RWPE2 (cell line): ENCODE data around the gene STAG1.
A peak's percentile ranks its signal among the peaks of the same experiment; 100 is the strongest.

Experiments used
- ATAC-seq: fragments of 200-7000 bp; cut with Tn5 transposase; 3 replicates; pipeline ENCODE4 v1.9.1; 2021; ENCODE audit warnings: low read depth
- DNase-seq: peaks from one replicate; pipeline ENCODE4 v3.0.0-alpha.2; 2020; ENCODE audit warnings: low spot score
- H3K27ac ChIP-seq: fragments of 450-650 bp; 2 replicates; pipeline ENCODE4 v1.5.1; 2017; ENCODE audit warnings: mild to moderate bottlenecking; ENCODE audit not compliant: poor library complexity, severe bottlenecking
- H3K27me3 ChIP-seq: fragments of 250-450 bp; sonication (Bioruptor Pico); 2 replicates; pipeline ENCODE4 v1.5.1; 2021; ENCODE audit warnings: mild to moderate bottlenecking, moderate library complexity; ENCODE audit not compliant: insufficient read depth, poor library complexity, severe bottlenecking
- H3K36me3 ChIP-seq: fragments of 250-450 bp; sonication (Bioruptor Pico); 2 replicates; pipeline ENCODE4 v1.5.1; 2020; ENCODE audit warnings: low read depth, mild to moderate bottlenecking, moderate library complexity
- H3K4me1 ChIP-seq: fragments of 250-450 bp; sonication (Bioruptor Pico); 2 replicates; pipeline ENCODE4 v1.5.1; 2021; ENCODE audit warnings: mild to moderate bottlenecking, moderate library complexity; ENCODE audit not compliant: insufficient read depth, poor library complexity, severe bottlenecking
- H3K4me3 ChIP-seq: fragments of 250-450 bp; sonication (Bioruptor Pico); 2 replicates; pipeline ENCODE4 v1.5.1; 2021; ENCODE audit warnings: mild to moderate bottlenecking, moderate library complexity; ENCODE audit not compliant: severe bottlenecking
- H3K9me3 ChIP-seq: fragments of 250-450 bp; sonication (Bioruptor Pico); 2 replicates; pipeline ENCODE4 v1.5.1; 2021; ENCODE audit warnings: mild to moderate bottlenecking, moderate library complexity; ENCODE audit not compliant: severe bottlenecking
- TF ChIP-seq, protein P1 (sequence below): fragments of 450-650 bp; IDR thresholded peaks from one replicate; pipeline ENCODE4 v1.5.1; 2017; ENCODE audit warnings: mild to moderate bottlenecking, moderate library complexity; ENCODE audit not compliant: poor library complexity, severe bottlenecking

STAG1 gene

DNA sequence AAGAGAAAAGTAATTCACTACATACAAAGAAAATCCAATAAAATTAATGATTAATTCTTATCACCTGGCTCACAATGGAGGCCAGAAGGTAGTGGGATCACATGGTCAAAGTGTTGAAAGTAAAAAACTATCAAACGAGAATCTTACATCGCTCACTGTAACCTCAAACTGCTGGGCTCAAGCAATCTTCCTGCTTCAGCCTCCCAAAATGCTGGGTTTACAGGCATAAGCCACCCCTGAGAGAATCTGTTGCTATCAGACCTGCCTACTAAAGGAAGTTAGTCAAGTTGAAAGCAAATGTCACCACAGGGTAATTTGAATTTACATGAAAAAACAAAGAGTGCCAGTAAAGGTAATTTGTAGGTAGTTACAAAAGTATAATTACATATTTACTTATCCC lies 398.7 kb downstream of the STAG1 start:
- peaks cover 20% of the 10 kb centered on the region for H3K36me3 ChIP-seq

GRCh38 chr3:136351905-136352304 lies 400.3 kb downstream of the STAG1 start:
- Histone ChIP-seq H3K27ac (no peak overlapping the region), H3K9me3 (no peaks in the 10 kb centered on the region), H3K4me3 (no peak overlapping the region), H3K27me3 (no peaks in the 10 kb centered on the region), H3K36me3 (peaks cover 16% of the 10 kb centered on the region), H3K4me1 (peaks cover 15% of the 10 kb centered on the region)
- DNase-seq (no peak), ATAC-seq (no peak)
- TF ChIP-seq, protein P1, sequence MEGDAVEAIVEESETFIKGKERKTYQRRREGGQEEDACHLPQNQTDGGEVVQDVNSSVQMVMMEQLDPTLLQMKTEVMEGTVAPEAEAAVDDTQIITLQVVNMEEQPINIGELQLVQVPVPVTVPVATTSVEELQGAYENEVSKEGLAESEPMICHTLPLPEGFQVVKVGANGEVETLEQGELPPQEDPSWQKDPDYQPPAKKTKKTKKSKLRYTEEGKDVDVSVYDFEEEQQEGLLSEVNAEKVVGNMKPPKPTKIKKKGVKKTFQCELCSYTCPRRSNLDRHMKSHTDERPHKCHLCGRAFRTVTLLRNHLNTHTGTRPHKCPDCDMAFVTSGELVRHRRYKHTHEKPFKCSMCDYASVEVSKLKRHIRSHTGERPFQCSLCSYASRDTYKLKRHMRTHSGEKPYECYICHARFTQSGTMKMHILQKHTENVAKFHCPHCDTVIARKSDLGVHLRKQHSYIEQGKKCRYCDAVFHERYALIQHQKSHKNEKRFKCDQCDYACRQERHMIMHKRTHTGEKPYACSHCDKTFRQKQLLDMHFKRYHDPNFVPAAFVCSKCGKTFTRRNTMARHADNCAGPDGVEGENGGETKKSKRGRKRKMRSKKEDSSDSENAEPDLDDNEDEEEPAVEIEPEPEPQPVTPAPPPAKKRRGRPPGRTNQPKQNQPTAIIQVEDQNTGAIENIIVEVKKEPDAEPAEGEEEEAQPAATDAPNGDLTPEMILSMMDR, result peak; percentile 33

More for the DNA sequence above, 398.7 kb downstream of the STAG1 start:
- Histone ChIP-seq H3K4me1 (peaks cover 15% of the 10 kb centered on the region), H3K4me3 (no peak overlapping the region), H3K9me3 (no peaks in the 10 kb centered on the region), H3K27ac (no peak overlapping the region), H3K27me3 (no peaks in the 10 kb centered on the region)
- ATAC-seq, result no peak
- no peak for DNase-seq
- TF ChIP-seq, protein P1, result no peak

GRCh38 chr3:136351351-136351750 lies 400.8 kb downstream of the STAG1 start:
- Histone ChIP-seq H3K27ac (no peak overlapping the region), H3K9me3 (no peaks in the 10 kb centered on the region), H3K36me3 (peaks cover 16% of the 10 kb centered on the region), H3K4me1 (peaks cover 15% of the 10 kb centered on the region), H3K4me3 (no peak overlapping the region), H3K27me3 (no peaks in the 10 kb centered on the region)
- no peak for DNase-seq
- TF ChIP-seq, protein P1, result no peak
- no peak for ATAC-seq

GRCh38 chr3:136350557-136350956 lies 401.6 kb downstream of the STAG1 start:
- Histone ChIP-seq H3K4me1 (peaks cover 15% of the 10 kb centered on the region), H3K27ac (no peak overlapping the region), H3K4me3 (no peak overlapping the region), H3K36me3 (peaks cover 18% of the 10 kb centered on the region), H3K27me3 (no peaks in the 10 kb centered on the region), H3K9me3 (no peaks in the 10 kb centered on the region)
- TF ChIP-seq, protein P1, result no peak
- ATAC-seq, result peak; percentile 36; the same call in 1 of the 3 replicates
- DNase-seq, result no peak

- ATAC-seq, result peak; percentile 94
- peaks cover 18% of the 10 kb centered on the region for H3K36me3 ChIP-seq
- H3K27me3 ChIP-seq, result no peaks in the 10 kb centered on the region
- H3K4me1 ChIP-seq, result peaks cover 15% of the 10 kb centered on the region
- DNase-seq, result no peak
- TF ChIP-seq, protein P1, result no peak
- no peaks in the 10 kb centered on the region for H3K9me3 ChIP-seq
- no peak overlapping the region for H3K27ac ChIP-seq
- no peak overlapping the region for H3K4me3 ChIP-seq
Measured at GRCh38 chr3:136350132-136350531, 402.0 kb downstream of the STAG1 start.
